ENCODE results near the gene HYLS1. TPM values are rescaled to one million over a fixed set of nuclear protein-coding genes. Genes with fewer than 3 reads are reported as not detected.

Gene HYLS1
- total RNA-seq, 1 experiment from 2014 or later, result 8.6 TPM

- H3K23ac ChIP-seq (ENCODE audit: insufficient read length, low read depth, low read length), result no peak overlapping the region
- no peak overlapping the region for H4K8ac ChIP-seq (replicated peaks; ENCODE audit: insufficient read length, low read depth, low read length)
- no peak overlapping the region for H2BK20ac ChIP-seq (ENCODE audit: low read depth, low read length, poor library complexity, severe bottlenecking)
- H4K91ac ChIP-seq (ENCODE audit: insufficient read length, low read depth, low read length), result no peak overlapping the region
- no peak overlapping the region for H2AFZ ChIP-seq (ENCODE audit: low read length)
- no peaks in the 10 kb centered on the region for H3K79me1 ChIP-seq (ENCODE audit: insufficient read depth, low read depth, low read length, poor library complexity, severe bottlenecking)
- H2BK120ac ChIP-seq (ENCODE audit: low read depth, low read length, poor library complexity, severe bottlenecking), result no peak overlapping the region
- no peak overlapping the region for H3K9ac ChIP-seq (ENCODE audit: extremely low read depth, insufficient read length, low read length)
- no peaks in the 10 kb centered on the region for H3K9me3 ChIP-seq (ENCODE audit: control insufficient read depth, low read depth, low read length)
- Mint-ChIP-seq H3K4me3 (no peak overlapping the region), H3K9me3 (no peaks in the 10 kb centered on the region), H3K27me3 (ENCODE audit: low read depth) (no peaks in the 10 kb centered on the region; the same call in 1 of the 2 replicates), H3K36me3 (ENCODE audit: insufficient read depth in 1 of 3, low read depth in 3 of 3) (no peaks in the 10 kb centered on the region), H3K4me1 (peaks cover 14 to 17% of the 10 kb centered on the region in 2 experiments), H3K27ac (no peak overlapping the region)
- TF ChIP-seq CTCF (conservative IDR thresholded peaks at IDR 0.05), result no peak
- H3K23me2 ChIP-seq (ENCODE audit: insufficient read length, low read depth, low read length, poor library complexity, severe bottlenecking), result no peaks in the 10 kb centered on the region
- no peaks in the 10 kb centered on the region for H3K27me3 ChIP-seq (ENCODE audit: insufficient read depth, low read length)
- no peak overlapping the region for H4K5ac ChIP-seq (ENCODE audit: insufficient read length, low read depth, low read length)
- H2BK12ac ChIP-seq (ENCODE audit: insufficient read length, low read depth, low read length), result no peak overlapping the region
- H3K4ac ChIP-seq (ENCODE audit: low read depth, low read length), result no peak overlapping the region
- no peaks in the 10 kb centered on the region for H4K20me1 ChIP-seq (ENCODE audit: control insufficient read depth, insufficient read depth, insufficient read length)
- H2BK5ac ChIP-seq (ENCODE audit: insufficient read length, low read length), result no peak overlapping the region
- H3K56ac ChIP-seq (ENCODE audit: insufficient read length, low read depth, low read length), result no peak overlapping the region
- WGBS (ENCODE audit: extremely low coverage, insufficient read length, low lambda C conversion rate), result no CpG with 5 or more reads among the region's 9 CpGs
- H3K27ac ChIP-seq (ENCODE audit: insufficient read length, low read depth, low read length), result no peak overlapping the region
- no peak overlapping the region for H3K18ac ChIP-seq (ENCODE audit: insufficient read length, low read depth, low read length)
- no peak overlapping the region for H3K14ac ChIP-seq (ENCODE audit: insufficient read depth, low read length)
- no peaks in the 10 kb centered on the region for H3K79me2 ChIP-seq (ENCODE audit: insufficient read depth, low read length)
- H2BK15ac ChIP-seq (ENCODE audit: low read depth, low read length), result no peak overlapping the region
- no peak overlapping the region for H3T11ph ChIP-seq (ENCODE audit: low read length)
- no peak overlapping the region for H2AK5ac ChIP-seq (ENCODE audit: insufficient read length, low read length)
- DNase-seq, result no peak
- H3K4me1 ChIP-seq (ENCODE audit: insufficient read depth, low read length), result no peaks in the 10 kb centered on the region
- H3K4me2 ChIP-seq (ENCODE audit: insufficient read depth, insufficient read length, low read length), result no peak overlapping the region
Observed at GRCh38 chr11:125921042-125921441, 33.6 kb downstream of the HYLS1 start.

Measured in H9 (cell line).